ENCODE results near the gene RCE1.

RCE1 gene

DNA sequence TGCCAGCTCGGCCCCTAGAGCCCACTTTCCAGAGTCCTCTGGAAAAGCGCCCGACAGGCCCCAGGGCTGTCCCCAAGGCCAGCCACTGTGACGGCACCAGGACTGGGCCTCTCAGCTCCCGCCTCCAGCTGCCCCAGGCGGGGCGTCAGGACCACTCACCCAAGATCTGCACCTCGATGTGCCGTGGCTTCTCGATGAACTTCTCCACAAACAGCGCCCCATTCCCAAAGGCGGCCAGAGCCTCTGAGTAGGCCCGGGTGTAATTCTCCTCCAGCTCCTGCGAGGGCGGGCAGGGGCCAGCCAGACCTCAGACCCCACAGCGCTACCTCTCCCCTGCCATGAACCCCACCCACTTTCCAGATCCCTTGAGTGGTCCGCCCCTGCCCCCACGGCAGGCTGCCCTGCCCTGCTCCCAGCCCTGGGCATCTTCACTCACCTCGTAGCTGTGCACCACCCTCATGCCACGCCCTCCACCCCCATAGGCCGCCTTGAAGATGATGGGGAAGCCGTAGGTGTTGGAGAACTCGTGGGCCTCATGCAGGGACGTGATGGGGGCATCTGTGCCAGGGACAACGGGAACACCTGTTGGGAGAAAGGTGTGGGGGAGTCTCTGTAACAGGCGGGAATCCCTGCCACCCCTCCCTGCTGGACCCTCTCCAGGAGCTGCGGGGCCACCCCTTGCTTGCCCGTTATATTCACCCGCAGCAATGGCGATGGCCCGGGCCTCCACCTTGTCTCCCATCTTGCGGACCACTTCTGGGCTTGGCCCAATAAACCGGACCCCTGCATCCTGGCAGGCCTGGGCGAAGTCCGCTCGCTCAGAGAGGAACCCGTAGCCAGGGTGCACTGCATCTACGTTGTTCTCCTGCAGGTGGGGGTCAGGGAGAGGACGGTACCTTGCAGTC, 27.6 kb downstream of the RCE1 start:
- FAIRE-seq, result no peak

- FAIRE-seq, result no peak
Observed at GRCh38 chr11:66871521-66871901, 28.3 kb downstream of the RCE1 start.

DNA sequence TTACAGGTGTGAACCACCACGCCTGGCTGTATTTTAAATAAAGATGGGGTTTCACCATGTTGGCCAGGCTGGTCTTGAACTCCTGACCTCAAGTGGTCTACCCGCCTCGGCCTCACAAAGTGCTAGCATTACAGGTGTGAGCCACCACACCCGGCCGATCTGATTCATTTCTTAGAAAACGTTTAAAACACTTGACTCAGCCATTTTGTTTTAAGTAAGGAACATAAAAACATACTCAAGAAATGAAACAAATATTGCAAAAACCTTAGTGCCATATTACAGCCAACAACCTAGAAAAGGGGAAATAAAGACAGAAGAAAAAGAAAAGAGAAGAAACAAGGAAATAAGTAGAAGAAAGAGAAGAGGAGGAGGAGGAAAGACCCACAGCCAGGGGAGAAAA, 31.0 kb downstream of the RCE1 start:
- no peak for FAIRE-seq

DNA sequence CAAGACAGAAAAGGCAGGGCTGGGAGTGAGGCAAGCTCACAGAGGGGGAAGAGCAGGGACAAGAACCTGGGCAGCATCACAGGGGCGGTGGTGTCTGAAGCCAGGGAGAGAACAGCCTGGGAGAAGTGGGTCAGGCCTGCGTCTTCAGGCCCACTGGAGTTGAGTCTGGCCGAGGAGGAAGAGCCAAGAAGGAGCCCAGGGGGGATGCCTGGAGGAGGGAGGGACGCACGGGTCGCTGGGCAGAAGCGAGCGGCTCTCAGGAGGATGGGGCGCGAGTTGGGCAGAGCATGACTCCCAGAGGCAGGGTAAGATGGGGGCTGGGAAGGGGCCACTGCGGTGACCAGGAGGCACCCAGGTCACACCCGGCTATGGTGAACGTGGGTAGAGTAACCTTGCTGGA, 32.1 kb downstream of the RCE1 start:
- FAIRE-seq, result no peak

DNA sequence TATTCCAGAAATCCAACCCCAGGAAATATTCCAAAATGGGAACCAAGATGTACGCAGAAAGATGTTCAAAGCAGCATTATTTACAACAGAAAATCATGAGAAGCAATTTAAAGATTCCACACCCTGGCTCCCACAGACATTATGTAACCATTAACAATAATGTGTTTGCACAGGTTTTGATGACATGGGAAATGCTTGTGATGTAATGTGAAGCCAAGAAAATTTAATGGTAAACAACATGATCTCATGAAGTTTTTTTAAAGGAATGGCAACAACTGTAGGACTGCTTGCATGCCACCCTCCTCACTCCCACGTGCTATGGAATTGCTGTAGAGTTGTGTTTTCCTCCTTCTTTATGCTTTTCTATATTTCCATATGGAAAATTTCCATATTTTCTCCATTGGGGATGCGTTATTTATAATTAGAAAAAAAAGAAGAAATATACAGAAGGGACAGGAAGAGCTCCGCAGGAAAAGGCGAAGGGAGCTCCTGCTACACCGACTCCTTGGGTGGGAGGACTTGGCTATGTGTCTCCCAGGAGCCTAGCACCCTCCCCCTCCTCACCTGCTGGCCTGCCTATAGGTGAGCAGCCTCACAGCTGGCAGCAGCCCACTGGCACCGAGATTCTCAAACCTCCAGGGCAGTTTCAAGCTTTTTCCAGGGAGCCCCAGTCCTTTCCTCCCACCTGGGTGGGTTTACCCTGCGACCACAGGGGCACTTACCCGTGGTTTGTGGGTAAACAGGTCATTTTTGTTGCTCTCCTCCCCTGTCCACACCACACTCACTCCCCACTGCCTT, 34.5 kb downstream of the RCE1 start:
- FAIRE-seq, result no peak

DNA sequence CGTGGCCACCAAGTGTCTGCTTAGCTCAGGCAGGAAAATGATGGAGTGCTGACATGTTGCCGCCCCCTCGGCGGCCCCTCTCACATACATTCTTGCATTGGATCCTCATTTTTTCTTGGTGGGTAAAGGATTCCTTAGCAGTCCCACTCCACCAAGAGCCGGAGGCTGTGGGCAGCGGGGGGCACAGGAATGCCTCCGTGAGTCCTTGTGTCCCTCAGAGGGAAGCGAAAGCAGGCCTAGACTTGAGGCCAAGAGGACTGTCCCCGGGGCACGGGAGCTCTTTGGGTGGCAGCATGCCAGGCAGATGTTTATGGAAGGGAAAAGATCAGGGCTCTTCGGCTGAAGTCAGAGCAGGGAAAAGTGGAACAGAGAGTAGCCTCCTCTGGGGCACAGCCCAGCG, 35.2 kb downstream of the RCE1 start:
- FAIRE-seq, result no peak

DNA sequence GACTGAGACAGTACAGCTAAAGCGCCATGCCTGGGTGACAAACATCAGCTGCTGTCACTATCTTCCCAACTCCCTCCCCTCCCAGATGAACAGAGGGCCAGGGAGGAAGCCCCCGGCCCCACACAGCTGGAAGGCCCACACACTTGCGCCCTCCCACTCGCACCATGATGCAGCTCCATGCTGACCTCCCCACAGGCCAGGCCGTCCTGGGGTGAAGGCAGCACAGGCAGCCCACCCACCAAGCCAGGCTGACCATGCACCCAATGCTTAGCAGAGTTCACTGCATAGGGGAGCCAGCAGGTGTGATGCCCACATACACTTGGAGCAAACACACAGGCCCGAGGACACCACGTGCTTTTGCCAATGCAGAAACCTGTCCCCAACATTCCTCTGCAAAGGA, 35.8 kb downstream of the RCE1 start:
- FAIRE-seq, result no peak

DNA sequence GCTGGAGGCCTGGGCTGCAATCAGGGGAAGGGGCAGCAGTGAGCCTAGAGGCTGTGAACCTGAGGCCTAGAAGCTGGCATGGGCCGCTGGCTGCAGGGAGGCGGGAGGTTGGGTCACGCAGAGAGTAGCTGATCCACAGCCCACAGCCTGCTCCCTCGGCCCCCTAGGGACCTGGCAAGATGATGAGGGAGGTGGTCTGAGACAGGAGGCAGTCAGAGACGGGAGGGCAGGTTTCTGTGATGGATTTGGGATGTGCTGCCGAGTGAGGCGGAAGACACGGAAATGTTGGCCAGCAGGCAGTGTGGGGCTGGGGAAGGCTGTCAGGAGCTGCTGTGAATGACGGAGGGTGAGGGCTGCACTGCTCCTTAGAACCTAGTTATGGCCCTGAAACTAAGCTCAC, 36.3 kb downstream of the RCE1 start:
- no peak for FAIRE-seq

- FAIRE-seq, result no peak
Observed at GRCh38 chr11:66879999-66880398, 36.8 kb downstream of the RCE1 start.

- FAIRE-seq, result no peak
Observed at GRCh38 chr11:66880496-66881450, 37.5 kb downstream of the RCE1 start.

DNA sequence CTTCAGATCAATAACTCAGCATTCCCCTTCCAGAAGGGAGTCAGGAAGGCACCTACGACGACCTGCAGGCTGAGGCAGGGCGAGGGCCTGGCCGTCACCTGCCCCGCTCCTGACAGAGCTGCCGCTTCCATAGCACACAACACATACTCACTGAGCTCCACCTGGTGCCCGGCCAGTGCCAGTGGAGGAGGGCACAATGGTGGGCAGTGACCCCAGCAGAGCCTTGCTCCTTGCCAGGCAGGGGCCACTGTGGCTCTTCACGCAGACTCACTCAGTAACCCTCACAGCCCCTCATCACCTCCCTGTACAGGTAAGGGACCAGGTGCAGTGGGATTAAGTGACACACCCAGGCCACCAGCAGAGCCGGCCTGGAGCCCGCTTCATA, 38.2 kb downstream of the RCE1 start:
- no peak for FAIRE-seq

DNA sequence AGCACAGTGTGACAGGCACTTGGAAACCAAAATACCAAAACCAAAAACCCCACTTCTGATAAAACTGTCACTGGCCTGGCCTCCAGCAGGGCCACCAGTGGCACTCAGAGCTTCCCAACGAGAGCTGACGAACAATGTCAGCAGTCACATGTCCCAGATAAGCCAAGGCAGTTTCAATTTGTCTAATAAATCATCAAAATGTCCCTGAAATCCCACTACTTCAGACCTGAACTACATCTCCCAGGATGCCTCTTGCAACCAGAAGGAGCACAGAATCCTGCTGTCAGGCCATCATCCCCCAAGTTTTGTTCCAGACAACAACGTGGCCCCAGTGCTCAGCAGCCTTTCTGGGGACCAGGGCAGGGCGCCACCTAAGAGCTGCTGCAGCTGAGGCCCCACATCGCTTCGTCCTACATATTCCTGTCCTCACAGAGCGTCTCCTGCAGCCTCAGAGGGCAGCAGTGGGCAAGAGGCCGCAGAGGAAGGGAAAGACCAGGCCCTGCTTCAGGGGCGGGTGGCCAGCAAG, 38.7 kb downstream of the RCE1 start:
- FAIRE-seq, result no peak

DNA sequence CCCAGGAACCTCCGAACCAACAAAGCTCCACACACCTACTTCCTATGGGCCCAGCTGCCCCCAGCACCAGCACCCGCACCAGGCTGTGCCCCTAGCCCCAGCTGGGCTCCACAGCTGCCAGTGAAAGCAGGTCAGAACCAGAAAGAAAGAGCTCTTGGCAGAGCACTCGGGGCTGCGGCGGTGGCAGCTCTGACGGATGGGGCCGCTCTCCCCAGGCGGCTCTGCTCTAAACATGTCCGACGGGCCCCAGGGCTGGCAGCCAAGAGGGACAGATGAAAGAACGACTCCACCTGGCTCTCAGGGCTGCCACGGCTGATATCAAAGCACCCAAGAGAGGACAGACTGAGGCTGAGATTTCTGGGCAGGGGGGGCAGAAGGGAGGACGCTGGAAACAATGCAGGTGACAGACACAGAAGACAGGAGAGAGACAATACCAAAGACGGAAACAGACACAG, 39.3 kb downstream of the RCE1 start:
- no peak for FAIRE-seq

DNA sequence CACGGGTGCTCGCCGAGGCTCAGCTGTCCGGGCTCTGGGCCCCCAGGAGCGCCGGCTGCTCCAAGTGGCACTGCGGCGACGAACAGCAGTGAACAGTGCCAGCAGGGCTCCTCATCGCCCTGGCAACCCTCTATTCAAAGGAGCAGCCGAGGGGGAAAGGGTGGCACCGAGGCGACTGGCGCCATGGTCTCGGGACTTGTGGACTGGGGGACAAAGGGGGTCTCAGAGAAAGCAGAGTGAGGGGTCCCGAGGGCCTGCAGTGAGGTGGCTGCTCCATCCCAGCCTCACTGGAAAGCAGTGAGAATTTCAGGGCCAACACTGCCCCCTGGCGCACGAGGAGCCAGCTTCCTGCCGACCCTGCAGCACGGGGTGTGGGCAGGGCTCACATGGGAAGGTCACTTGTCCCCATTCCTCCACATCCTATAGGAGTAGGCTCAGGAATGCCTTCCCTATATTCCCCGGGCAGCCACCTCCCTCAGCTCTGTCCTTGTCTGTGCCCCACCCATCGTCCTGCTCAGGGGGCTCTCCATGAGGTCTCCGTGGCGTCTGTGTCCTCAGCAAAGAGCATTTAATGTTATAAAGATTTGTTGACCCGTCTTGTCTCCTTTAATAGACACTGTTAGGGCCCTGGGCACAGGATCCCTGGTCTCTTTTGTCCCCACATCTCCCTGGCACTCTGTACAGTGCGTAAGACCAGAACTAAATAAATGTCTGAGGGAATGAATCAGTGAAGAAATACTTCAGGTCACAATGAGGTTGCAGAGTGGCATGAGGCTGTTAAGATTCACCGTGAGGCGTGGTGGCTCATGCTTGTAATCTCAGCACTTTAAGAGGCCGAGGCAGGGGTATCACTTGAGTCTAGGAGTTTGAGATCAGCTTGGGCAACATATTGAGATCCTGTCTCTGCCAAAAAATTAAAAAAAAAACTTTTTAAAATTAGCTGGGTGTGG, 40.0 kb downstream of the RCE1 start:
- FAIRE-seq, result no peak

DNA sequence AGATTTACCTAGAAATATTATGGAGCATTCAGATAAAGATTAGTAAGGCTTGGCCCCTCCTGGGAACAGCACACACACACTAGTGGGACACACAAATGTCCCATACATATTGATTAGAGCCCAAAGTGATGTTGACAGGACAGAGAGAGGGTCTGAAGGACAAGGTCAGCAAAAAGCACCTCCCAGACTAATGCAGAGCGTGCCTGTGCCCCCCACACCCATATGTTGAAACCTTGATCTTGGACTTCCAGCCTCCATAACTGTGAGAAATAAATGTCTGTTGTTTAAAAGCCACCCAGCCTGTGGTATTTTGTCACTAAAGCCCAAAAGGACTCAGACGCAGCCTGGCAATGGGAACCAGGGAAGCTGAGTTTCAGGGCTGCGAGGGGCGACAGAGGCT, 41.2 kb downstream of the RCE1 start:
- FAIRE-seq, result no peak

- FAIRE-seq, result no peak
Observed at GRCh38 chr11:66885469-66885868, 42.2 kb downstream of the RCE1 start.

GRCh38 chr11:66885950-66886440, 42.8 kb downstream of the RCE1 start:
- no peak for FAIRE-seq

- no peak for FAIRE-seq
Observed at GRCh38 chr11:66886671-66887221, 43.5 kb downstream of the RCE1 start.

DNA sequence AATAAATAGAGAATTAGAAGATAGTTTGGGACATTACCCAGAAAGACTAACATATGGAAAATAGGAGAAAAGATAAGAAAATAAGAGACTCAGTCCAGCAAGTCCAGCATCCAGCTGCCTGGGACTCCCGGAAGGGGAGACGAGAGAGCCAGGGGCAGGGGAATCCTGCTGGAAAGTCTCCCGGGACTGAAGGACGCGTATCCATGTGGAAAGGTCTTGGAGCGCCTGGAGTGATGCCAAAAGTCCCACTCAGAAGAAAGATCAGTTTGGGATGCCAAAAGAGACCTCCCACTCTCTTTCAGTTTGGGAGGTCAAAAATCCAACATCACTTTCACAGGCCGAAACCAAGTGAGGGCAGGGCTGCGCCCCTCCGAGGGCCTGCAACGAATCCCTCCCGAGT, 44.3 kb downstream of the RCE1 start:
- FAIRE-seq, result no peak

- no peak for FAIRE-seq
Observed at GRCh38 chr11:66888282-66888681, 45.0 kb downstream of the RCE1 start.

- no peak for FAIRE-seq
Observed at GRCh38 chr11:66889960-66890359, 46.7 kb downstream of the RCE1 start.

All from islet of Langerhans (tissue), 1 donor.